HepG2 (cell line): ENCODE results near the gene CDK2. TPM values are rescaled to one million over a fixed set of nuclear protein-coding genes. Genes with fewer than 3 reads are reported as not detected.
A peak's percentile ranks its signal among the peaks of the same experiment; 100 is the strongest.

Experiments used
- JUND ChIP-seq: sonication (generic); formaldehyde crosslinking; IDR thresholded peaks from 2 replicates; pipeline ENCODE4 v1.8.0; 2022; ENCODE audit warnings: mild to moderate bottlenecking, missing genetic modification reagents
- MTF2 ChIP-seq: sonication (generic); formaldehyde crosslinking; IDR thresholded peaks from 2 replicates; pipeline ENCODE4 v1.5.0; 2020; ENCODE audit warnings: missing genetic modification reagents, borderline replicate concordance
- TBX3 ChIP-seq: fragments of 450-650 bp; IDR thresholded peaks from 2 replicates; pipeline ENCODE4 v1.6.1; 2017; ENCODE audit warnings: antibody characterized with exemption, mild to moderate bottlenecking, inconsistent platforms, borderline replicate concordance
- ZHX2 ChIP-seq, 2 experiments: sonication (generic) in 1 of 2; formaldehyde crosslinking in 1 of 2; IDR thresholded peaks; 2 replicates each; pipeline versions ENCODE4 v1.6.1 to v1.9.0; 2014 to 2022; ENCODE audit warnings: antibody characterized with exemption in 1 of 2, borderline replicate concordance in 1 of 2, inconsistent platforms in 1 of 2, low read depth in 1 of 2, missing genetic modification reagents in 1 of 2
- ZNF136 ChIP-seq: sonication (generic); formaldehyde crosslinking; IDR thresholded peaks from 2 replicates; pipeline ENCODE4 v1.8.1; 2022; ENCODE audit warnings: low read depth, mild to moderate bottlenecking, moderate library complexity, missing genetic modification reagents
- ZNF382 ChIP-seq: sonication (generic); formaldehyde crosslinking; IDR thresholded peaks from 2 replicates; pipeline ENCODE4 v1.5.0; 2020; ENCODE audit warnings: missing genetic modification reagents, mild to moderate bottlenecking, borderline replicate concordance
- ZNF383 ChIP-seq: sonication (generic); formaldehyde crosslinking; IDR thresholded peaks from 2 replicates; pipeline ENCODE4 v1.4.0; 2020; ENCODE audit warnings: missing genetic modification reagents, mild to moderate bottlenecking, borderline replicate concordance
- ZNF879 ChIP-seq: sonication (generic); formaldehyde crosslinking; IDR thresholded peaks from 2 replicates; pipeline ENCODE4 v1.8.1; 2023; ENCODE audit warnings: missing genetic modification reagents
- polyA plus RNA-seq, 8 experiments: library from polyadenylated mRNA; depleted of rRNA in 3 of 8; stranded (reverse) in 7 of 8; unstranded in 1 of 8; fragments of >200 nt; fragmentation: Illumina TruSeq in 4 of 8; extraction: Trizol in 4 of 8; gene quantifications; 2 replicates each; pipeline versions ENCODE4 v1.2.1 to v1.2.3, GENCODE V29; 2011 to 2016; ENCODE audit warnings: low read depth in 4 of 8, missing spikeins in 1 of 8, mixed read lengths in 1 of 8; ENCODE audit not compliant: insufficient read depth in 1 of 8
- total RNA-seq, 5 experiments: library from RNA; depleted of rRNA; stranded (reverse); fragments of >200 nt; fragmentation: Illumina TruSeq; extraction: Trizol; gene quantifications; 2 replicates each; pipeline ENCODE4 v1.2.3, GENCODE V29; 2016; ENCODE audit warnings: low read depth in 1 of 5
- TF ChIP-seq, protein P1 (sequence below), 2 experiments: sonication (generic) in 1 of 2; formaldehyde crosslinking in 1 of 2; IDR thresholded peaks; 2 replicates each; pipeline versions ENCODE4 v1.4.0 to v1.6.1; 2016 to 2020; ENCODE audit warnings: borderline replicate concordance in 1 of 2, low read depth in 1 of 2, mild to moderate bottlenecking in 1 of 2, missing genetic modification reagents in 1 of 2
- TF ChIP-seq, protein P2 (sequence below): sonication (generic); formaldehyde crosslinking; IDR thresholded peaks from 2 replicates; pipeline ENCODE4 v1.4.0; 2020; ENCODE audit warnings: missing genetic modification reagents
- TF ChIP-seq, protein P3 (sequence below): sonication (generic); formaldehyde crosslinking; IDR thresholded peaks from 2 replicates; pipeline ENCODE4 v1.5.0; 2020; ENCODE audit warnings: mild to moderate bottlenecking, missing genetic modification reagents

CDK2 gene
- total and polyA plus RNA-seq, 2 of the 13 experiments (the other 11 are each of a cell fraction or from before 2014, with no cell fraction given) = 47.5 to 52.6 TPM

DNA sequence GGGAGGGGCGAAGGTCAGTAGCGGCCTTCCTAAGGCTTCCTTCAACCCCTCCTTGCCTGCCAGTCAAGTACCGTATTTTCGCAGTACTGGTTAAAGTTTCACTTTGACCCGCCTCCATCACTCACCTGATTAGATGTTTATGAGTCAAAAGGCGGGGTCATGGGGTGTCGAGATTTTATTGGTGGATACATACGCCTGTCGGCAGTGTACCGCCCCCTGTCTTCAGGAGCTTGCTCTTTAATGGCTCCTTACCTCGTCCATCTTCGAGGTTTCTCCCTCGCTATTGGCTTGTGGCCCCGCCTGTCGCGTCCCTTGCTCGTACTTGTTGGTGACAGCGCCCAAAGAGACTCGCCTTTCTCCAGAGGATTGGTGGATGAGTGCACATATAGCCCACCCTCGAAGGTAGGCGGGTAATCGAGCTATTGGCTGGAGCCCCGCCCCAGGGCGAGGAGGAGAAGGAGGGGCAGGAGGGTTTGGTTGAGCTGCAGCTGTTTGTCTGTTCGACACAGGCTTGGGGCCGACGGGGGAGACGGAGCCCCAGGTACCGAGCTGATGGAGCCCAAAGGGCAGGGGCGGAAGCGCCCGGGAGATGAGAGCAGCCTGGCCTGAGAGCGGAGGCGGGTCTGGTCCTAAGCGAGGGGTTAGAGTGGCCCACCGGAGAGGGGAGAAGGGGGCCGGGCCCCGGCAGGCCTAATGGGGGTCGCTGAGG, 7.1 kb downstream of the CDK2 start, which contains the start of gene RAB5B (continued):
- TF ChIP-seq ZHX2 (IDR thresholded peaks at IDR 0.05; ENCODE audit: low read depth) (no peak), ZHX2 (CRISPR knock-in tag; IDR thresholded peaks at IDR 0.05; ENCODE audit: borderline replicate concordance) (no peak), ZNF136 (CRISPR knock-in tag) (no peak), TBX3 (peak; percentile 58; the same call in 1 of the 2 replicates), ZNF382 (CRISPR knock-in tag) (no peak), ZNF383 (CRISPR knock-in tag) (no peak; the same call in 1 of the 2 replicates), JUND (peak; percentile 37; the same call in 1 of the 2 replicates), ZNF879 (CRISPR knock-in tag) (no peak), MTF2 (CRISPR knock-in tag) (no peak)
- TF ChIP-seq, protein P1, sequence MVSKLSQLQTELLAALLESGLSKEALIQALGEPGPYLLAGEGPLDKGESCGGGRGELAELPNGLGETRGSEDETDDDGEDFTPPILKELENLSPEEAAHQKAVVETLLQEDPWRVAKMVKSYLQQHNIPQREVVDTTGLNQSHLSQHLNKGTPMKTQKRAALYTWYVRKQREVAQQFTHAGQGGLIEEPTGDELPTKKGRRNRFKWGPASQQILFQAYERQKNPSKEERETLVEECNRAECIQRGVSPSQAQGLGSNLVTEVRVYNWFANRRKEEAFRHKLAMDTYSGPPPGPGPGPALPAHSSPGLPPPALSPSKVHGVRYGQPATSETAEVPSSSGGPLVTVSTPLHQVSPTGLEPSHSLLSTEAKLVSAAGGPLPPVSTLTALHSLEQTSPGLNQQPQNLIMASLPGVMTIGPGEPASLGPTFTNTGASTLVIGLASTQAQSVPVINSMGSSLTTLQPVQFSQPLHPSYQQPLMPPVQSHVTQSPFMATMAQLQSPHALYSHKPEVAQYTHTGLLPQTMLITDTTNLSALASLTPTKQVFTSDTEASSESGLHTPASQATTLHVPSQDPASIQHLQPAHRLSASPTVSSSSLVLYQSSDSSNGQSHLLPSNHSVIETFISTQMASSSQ (IDR thresholded peaks at IDR 0.05; ENCODE audit: low read depth) = peak; percentile 24; the same call in 1 of the 2 replicates
- TF ChIP-seq, protein P1 (CRISPR knock-in tag; IDR thresholded peaks at IDR 0.05; ENCODE audit: borderline replicate concordance) = peak; percentile 72; the same call in 1 of the 2 replicates
- TF ChIP-seq, protein P2, sequence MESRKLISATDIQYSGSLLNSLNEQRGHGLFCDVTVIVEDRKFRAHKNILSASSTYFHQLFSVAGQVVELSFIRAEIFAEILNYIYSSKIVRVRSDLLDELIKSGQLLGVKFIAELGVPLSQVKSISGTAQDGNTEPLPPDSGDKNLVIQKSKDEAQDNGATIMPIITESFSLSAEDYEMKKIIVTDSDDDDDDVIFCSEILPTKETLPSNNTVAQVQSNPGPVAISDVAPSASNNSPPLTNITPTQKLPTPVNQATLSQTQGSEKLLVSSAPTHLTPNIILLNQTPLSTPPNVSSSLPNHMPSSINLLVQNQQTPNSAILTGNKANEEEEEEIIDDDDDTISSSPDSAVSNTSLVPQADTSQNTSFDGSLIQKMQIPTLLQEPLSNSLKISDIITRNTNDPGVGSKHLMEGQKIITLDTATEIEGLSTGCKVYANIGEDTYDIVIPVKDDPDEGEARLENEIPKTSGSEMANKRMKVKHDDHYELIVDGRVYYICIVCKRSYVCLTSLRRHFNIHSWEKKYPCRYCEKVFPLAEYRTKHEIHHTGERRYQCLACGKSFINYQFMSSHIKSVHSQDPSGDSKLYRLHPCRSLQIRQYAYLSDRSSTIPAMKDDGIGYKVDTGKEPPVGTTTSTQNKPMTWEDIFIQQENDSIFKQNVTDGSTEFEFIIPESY = 0 out of 2 replicates have a peak, but pooled peaks have one; percentile 4
- TF ChIP-seq, protein P3, sequence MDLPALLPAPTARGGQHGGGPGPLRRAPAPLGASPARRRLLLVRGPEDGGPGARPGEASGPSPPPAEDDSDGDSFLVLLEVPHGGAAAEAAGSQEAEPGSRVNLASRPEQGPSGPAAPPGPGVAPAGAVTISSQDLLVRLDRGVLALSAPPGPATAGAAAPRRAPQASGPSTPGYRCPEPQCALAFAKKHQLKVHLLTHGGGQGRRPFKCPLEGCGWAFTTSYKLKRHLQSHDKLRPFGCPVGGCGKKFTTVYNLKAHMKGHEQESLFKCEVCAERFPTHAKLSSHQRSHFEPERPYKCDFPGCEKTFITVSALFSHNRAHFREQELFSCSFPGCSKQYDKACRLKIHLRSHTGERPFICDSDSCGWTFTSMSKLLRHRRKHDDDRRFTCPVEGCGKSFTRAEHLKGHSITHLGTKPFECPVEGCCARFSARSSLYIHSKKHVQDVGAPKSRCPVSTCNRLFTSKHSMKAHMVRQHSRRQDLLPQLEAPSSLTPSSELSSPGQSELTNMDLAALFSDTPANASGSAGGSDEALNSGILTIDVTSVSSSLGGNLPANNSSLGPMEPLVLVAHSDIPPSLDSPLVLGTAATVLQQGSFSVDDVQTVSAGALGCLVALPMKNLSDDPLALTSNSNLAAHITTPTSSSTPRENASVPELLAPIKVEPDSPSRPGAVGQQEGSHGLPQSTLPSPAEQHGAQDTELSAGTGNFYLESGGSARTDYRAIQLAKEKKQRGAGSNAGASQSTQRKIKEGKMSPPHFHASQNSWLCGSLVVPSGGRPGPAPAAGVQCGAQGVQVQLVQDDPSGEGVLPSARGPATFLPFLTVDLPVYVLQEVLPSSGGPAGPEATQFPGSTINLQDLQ (CRISPR knock-in tag) = no peak
